KG1 (cell line): ENCODE results near the gene PBX4.
A peak's percentile ranks its signal among the peaks of the same experiment; 100 is the strongest.

Experiments used
- DNase-seq: peaks from one replicate; lab custom pipeline; 2025; lab: John Stamatoyannopoulos, UW

PBX4 gene

DNA sequence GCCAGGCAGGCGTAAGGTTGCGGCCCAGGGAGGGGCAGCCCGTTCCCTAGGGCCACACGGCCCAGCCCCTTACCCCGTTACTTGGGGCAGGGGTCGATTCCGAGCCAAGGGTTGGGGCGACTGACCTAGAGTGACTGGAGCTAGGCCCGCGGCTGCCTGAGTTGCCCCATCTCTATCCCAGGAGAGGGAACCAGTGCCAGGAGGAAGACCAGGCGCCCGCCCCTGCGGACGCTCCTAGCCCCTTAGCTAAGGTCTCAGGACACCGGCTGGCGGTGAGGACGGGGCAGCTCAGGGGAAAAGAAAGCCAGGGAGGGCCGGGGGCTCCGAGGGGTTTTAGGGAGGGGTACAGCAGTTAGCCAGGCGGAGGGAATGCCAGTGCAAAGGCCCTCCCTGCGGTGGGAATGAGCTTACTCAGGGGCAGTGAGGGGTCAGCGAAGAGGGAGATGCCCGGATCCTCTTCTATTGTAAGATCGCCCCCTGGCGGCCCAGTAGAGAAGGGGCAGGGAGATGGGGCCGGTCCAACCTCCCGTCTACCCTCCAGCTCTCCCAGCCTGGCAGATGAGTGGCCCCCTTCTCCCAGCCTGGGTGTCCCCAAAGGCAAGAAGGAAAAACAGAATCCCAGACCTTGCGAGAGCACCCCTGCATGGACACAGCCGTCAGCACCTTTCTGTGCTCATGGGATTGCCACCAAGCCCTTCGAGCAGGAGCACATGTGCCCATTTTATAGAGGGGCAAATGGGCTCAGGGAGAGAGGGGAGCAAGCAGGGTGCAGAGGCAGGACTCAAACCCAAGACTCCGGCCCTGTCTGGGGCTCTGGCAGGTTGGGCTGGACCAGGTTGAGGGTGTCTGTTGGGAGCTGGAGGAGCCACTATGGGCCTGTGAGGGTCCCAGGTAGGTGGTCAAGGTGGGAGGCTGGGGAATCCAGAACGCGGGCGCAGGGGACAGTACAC lies 64.1 kb downstream of the PBX4 start:
- DNase-seq: peak; percentile 22

GRCh38 chr19:19553670-19554069 lies 64.8 kb downstream of the PBX4 start:
- DNase-seq: no peak

GRCh38 chr19:19552798-19553197 lies 65.7 kb downstream of the PBX4 start:
- DNase-seq: no peak

DNA sequence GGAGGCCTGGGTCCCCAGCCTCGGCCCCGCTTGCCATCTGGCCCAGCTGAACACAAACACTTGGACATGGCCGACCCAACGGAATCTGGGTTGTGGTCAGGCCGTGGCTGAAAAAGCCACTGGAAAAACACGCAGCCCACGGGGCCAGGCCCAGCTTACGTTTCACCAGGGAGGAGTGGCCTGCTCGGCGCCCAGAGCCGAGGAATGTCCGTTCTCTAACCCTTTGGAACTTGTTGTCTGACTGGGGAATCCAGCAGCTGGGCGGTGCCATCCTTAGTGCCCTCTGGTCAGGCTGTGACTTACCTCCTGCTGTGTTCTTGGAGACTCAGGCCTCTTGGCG lies 66.7 kb downstream of the PBX4 start:
- DNase-seq: no peak

GRCh38 chr19:19550972-19551852 lies 67.3 kb downstream of the PBX4 start:
- no peak for DNase-seq

DNA sequence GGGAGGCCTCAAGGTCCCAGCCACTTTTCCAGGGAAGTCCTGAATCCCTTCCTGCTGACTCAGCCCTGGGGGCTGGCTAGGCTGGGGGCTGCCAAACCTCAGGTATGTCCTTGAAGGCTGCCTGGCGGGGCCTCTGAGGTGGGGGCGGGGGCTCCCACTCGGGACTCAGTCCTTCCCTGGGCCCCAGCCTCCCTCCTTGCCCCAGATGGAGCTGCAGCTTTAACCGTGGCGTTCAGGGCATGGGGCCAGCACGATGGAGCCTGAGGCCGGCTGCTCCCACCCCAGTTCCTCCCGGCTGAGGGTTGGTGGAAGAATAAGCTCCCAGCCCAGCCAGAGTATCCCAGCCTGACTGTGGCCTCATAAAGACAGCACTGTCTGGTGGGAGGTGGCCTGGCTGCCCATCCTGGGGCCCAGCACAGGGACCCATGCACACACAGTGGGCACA lies 68.0 kb downstream of the PBX4 start:
- DNase-seq: no peak

DNA sequence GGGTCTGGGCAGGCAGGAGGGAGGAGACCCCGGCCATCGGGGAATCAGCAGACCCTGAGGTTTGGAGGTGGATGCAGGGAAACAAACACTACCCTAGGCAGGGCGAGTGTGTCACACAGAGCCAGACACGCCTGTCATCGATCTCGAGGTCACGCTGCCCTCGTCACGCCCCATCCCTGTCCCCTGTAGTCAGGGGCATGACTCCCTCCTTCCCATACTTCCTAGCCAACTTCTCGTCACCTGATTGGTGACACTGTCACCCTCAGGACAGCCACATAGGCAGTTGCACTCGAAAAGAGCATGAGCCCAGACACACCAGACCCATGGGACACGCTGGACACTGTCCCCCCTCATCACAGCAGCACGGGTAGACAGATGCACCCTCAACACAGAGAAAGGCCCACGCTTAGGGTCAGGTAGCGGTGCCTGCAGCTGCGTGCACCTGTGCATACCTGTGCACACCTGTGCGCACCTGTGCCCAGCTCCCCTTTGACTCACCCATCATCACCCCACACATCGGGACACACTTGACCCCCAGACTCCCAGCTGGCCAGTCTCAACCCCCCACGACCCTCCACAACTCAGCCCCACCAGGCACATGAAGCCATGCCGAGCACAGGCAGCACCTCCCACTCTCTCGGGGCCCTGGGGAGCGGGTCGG lies 68.6 kb downstream of the PBX4 start:
- no peak for DNase-seq

DNA sequence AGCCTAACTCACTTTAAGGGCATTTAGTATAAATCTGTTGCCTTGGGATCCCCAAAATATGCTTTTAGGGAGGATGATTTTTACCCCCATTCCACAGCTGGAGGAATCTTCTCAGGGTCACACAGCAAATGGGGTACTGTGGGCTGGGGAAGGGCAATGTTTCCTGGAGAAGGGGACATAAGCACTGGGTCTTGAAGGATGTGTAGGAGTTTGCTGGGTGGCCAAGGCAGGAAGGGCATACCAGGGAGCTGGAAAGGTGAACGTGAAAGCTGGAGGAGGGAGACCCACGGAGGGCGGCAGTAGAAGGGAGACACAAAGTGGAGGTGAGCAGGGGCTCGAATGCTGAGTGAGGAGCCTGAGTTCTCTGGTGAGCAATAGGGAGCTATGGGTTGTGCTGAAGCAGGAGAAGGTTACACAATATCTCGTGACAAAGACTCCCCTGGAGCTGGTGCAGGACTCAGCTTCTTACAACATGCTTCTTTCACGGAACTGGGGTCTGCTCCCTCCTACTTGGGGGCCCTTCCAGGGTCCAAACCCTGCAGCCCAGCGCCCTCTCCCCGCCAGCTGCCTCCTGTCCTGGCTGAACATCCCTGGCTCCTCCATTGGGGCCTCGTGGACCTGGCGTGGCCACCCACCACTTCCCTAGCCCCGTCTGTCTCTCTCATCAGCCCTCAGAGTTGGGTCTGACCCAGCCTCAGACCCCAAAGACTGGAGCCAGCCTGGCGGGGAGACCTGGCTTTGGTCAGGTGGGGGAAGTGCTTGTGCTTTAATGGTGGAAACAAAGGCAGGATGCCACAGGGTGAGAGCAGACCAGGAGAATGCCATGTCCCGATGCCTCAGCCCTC lies 69.3 kb downstream of the PBX4 start:
- no peak for DNase-seq

GRCh38 chr19:19547674-19548336 lies 70.7 kb downstream of the PBX4 start:
- no peak for DNase-seq

DNA sequence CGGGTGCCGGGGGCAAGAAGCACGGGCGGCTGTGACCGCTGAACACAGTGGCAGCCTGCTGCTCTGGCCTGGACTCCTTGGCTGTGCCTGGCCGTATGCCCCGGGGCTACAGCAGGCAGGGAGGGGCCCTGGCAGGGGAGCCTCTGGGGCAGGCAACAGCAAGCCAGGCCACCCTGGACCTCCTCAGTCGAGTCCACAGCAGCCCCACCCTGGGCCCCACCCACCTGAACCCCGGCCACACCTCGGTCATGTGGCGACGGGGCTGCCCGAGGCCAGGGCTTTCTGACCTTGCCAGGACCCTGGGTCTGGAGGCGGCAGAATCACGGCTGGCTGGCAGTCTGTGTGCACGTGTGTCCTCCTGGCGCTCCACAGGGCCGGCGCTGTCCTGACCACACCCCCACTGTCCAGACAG lies 71.7 kb downstream of the PBX4 start:
- DNase-seq: no peak

GRCh38 chr19:19545707-19546106 lies 72.8 kb downstream of the PBX4 start:
- DNase-seq: no peak

DNA sequence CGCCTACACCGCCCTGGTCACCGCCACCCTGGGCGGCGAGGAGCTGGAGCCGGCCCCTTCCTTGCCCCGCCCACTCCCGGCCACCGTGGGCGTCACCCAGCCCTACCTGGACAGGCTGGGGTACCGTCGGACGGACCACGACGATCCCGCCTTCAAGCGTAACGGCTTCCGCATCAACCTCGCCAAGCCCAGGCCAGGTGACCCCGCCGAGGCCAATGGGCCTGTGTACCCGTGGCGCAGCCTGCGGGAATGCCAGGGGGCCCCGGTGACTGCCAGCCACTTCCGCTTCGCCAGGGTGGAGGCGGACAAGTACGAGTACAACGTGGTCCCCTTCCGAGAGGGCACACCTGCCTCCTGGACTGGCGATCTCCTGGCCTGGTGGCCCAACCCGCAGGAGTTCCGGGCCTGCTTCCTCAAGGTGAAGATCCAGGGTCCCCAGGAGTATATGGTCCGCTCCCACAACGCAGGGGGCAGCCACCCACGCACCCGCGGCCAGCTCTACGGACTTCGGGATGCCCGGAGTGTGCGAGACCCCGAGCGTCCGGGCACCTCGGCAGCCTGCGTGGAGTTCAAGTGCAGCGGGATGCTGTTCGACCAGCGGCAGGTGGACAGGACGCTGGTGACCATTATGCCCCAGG lies 73.4 kb downstream of the PBX4 start:
- DNase-seq: no peak

- no peak for DNase-seq
These were observed 74.1 kb downstream of the PBX4 start for GRCh38 chr19:19544257-19544953.

- no peak for DNase-seq
These were observed 74.8 kb downstream of the PBX4 start for GRCh38 chr19:19543640-19544039.

DNA sequence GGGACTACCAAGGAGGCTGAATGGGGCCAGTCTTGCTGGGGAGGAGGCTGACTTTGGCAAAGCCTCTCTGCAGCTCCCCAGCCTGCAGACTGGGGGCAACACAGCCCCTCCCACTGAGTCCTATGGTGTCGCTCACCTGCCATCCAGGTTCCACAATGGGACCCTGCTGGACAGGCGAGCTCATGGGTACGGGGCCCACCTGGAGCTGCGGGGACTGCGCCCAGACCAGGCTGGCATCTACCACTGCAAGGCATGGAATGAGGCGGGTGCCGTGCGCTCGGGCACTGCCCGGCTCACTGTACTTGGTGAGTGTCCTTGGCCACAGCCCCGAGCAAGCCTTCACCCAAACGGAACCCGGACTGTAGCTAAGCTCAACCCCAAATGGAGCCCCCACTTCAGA lies 75.4 kb downstream of the PBX4 start:
- no peak for DNase-seq

- no peak for DNase-seq
These were observed 76.0 kb downstream of the PBX4 start for GRCh38 chr19:19542507-19542906.

- DNase-seq: no peak
These were observed 76.9 kb downstream of the PBX4 start for GRCh38 chr19:19541616-19542015.

GRCh38 chr19:19540715-19541515 lies 77.6 kb downstream of the PBX4 start:
- no peak for DNase-seq
